Neural crest cell (in vitro differentiated cells): ENCODE measurements around the gene APBA2. TPM values are rescaled to one million over a fixed set of nuclear protein-coding genes. Genes with fewer than 3 reads are reported as not detected.

Experiments used
- DNase-seq: peaks from one replicate; pipeline ENCODE4 v3.0.0; 2021; ENCODE audit warnings: low read depth, mixed read lengths, low spot score
- H3K27ac Mint-ChIP-seq: one replicate; pipeline ENCODE4 v1.8.0; 2021; ENCODE audit warnings: mild to moderate bottlenecking, mixed read lengths; ENCODE audit not compliant: unreplicated experiment
- H3K27me3 Mint-ChIP-seq: 2 replicates; pipeline ENCODE4 v1.8.0; 2021; ENCODE audit warnings: low read depth, mild to moderate bottlenecking, mixed read lengths
- H3K36me3 Mint-ChIP-seq: 2 replicates; pipeline ENCODE4 v1.8.0; 2021; ENCODE audit warnings: low read depth, mild to moderate bottlenecking, mixed read lengths
- H3K4me1 Mint-ChIP-seq: 2 replicates; pipeline ENCODE4 v1.8.0; 2021; ENCODE audit warnings: mixed read lengths
- H3K4me3 Mint-ChIP-seq: one replicate; pipeline ENCODE4 v1.8.0; 2021; ENCODE audit warnings: mild to moderate bottlenecking, mixed read lengths
- H3K9me3 Mint-ChIP-seq: 2 replicates; pipeline ENCODE4 v1.8.0; 2021; ENCODE audit warnings: mixed read lengths
- CTCF ChIP-seq: fragments of 200-600 bp; sonication (generic); conservative IDR thresholded peaks from 2 replicates; pipeline ENCODE4 v1.5.0; 2021; ENCODE audit warnings: antibody characterized with exemption, mild to moderate bottlenecking
- total RNA-seq: library from RNA; stranded (reverse); gene quantifications from 2 replicates; pipeline ENCODE4 v1.2.1, GENCODE V29; 2021

Gene APBA2
- total RNA-seq, 1 donor from 2014 or later = 79.9 TPM

- DNase-seq = no peak
- Mint-ChIP-seq H3K27me3 (peaks cover 3% of the 10 kb centered on the region), H3K27ac (no peak overlapping the region), H3K4me3 (no peak overlapping the region), H3K4me1 (peaks cover 38% of the 10 kb centered on the region), H3K9me3 (peaks cover 3% of the 10 kb centered on the region), H3K36me3 (peaks cover 9% of the 10 kb centered on the region)
- no peak for TF ChIP-seq CTCF
Measured at GRCh38 chr15:28980709-28981350, 95.1 kb downstream of the APBA2 start.

- H3K4me1 Mint-ChIP-seq = peaks cover 41% of the 10 kb centered on the region
- H3K36me3 Mint-ChIP-seq = peaks cover 9% of the 10 kb centered on the region
- TF ChIP-seq CTCF = no peak
- H3K27me3 Mint-ChIP-seq = peaks cover 3% of the 10 kb centered on the region
- no peak overlapping the region for H3K27ac Mint-ChIP-seq
- peaks cover 3% of the 10 kb centered on the region for H3K9me3 Mint-ChIP-seq
- H3K4me3 Mint-ChIP-seq = no peak overlapping the region
- no peak for DNase-seq
Measured at GRCh38 chr15:28981351-28981720, 95.6 kb downstream of the APBA2 start.

GRCh38 chr15:28981921-28982320 lies 96.1 kb downstream of the APBA2 start:
- no peak for TF ChIP-seq CTCF

GRCh38 chr15:28982886-28983285 lies 97.1 kb downstream of the APBA2 start:
- peaks cover 3% of the 10 kb centered on the region for H3K9me3 Mint-ChIP-seq
- DNase-seq = no peak
- peaks cover 3% of the 10 kb centered on the region for H3K27me3 Mint-ChIP-seq

More at GRCh38 chr15:28981921-28982320, 96.1 kb downstream of the APBA2 start:
- Mint-ChIP-seq H3K27me3 (peaks cover 3% of the 10 kb centered on the region), H3K4me1 (peaks cover 42% of the 10 kb centered on the region), H3K4me3 (no peak overlapping the region), H3K27ac (no peak overlapping the region), H3K36me3 (peaks cover 9% of the 10 kb centered on the region), H3K9me3 (peaks cover 3% of the 10 kb centered on the region)
- no peak for DNase-seq

GRCh38 chr15:28983432-28984311 lies 97.9 kb downstream of the APBA2 start:
- peaks cover 42% of the 10 kb centered on the region for H3K4me1 Mint-ChIP-seq
- H3K27me3 Mint-ChIP-seq = peaks cover 3% of the 10 kb centered on the region
- H3K4me3 Mint-ChIP-seq = no peak overlapping the region
- no peak for DNase-seq
- no peak for TF ChIP-seq CTCF
- peak overlapping the region; percentile 29 for H3K27ac Mint-ChIP-seq
- peaks cover 3% of the 10 kb centered on the region for H3K9me3 Mint-ChIP-seq
- H3K36me3 Mint-ChIP-seq = peaks cover 12% of the 10 kb centered on the region

More at GRCh38 chr15:28982886-28983285, 97.1 kb downstream of the APBA2 start:
- Mint-ChIP-seq H3K4me3 (no peak overlapping the region), H3K27ac (no peak overlapping the region), H3K36me3 (peaks cover 12% of the 10 kb centered on the region), H3K4me1 (peaks cover 46% of the 10 kb centered on the region)
- no peak for TF ChIP-seq CTCF
